ENCODE data around the gene IFFO2. TPM values are rescaled to one million over a fixed set of nuclear protein-coding genes. Genes with fewer than 3 reads are reported as not detected.

IFFO2 gene
- total and polyA plus RNA-seq, 8 donors, result 13.8 to 24.0 (median 22.2) TPM

DNA sequence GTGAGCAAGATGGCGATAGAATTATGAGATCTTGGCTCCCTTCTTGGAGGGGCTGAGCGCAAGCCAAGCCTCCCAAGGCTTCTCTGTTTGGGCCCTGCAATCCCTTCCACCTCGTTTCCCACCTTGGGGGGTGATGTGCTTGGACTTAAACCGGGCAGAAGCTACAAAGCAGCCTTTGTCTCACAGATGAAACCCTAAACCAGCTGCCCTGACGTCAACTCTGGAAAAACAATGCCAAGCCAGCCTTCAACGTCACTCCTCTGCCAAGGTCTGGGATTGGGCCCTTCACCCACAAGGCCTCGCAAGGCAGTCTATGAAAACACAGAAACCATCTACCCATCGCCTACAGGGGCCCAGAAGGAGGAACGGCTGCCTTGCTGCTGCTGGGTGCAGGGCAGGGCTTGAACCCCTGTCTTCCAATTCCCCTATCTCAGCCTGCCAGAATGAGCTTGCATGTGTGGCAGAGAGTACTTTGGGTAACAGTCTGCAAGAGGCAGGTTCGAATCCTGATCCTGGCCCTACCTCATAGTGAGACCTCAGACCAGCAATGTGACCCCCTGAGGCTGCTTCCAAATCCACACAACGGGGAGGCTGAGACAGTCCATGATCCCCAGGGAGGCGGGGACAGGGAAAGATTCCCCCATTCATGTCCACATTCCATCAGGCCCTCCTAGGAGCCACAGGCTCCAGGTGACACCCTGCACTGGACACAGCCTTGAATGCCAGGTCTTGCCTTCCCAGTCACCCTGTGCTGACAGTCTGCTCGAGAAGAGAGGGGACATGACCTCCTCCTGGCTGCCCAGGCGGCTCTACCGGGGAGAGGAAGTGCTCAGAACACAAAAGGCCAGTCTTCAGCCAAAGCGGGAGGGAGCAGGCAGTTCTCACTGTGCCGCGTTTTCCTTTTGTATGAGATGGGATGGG lies 15.0 kb downstream of the IFFO2 start:
- Histone ChIP-seq H3K27ac (peak overlapping the region in 1 of 2 donors; percentile 30), H3K36me3 (no peaks in the 10 kb centered on the region), H3K4me1 (peaks cover 28 to 60% of the 10 kb centered on the region in 2 donors), H3K4me3 (no peak overlapping the region), H3K9me3 (no peaks in the 10 kb centered on the region), H3K27me3 (no peaks in the 10 kb centered on the region)
- intact Hi-C loops (cut with DNase I), result no loop called here
- DNase-seq, result no peak
- peak; percentile 18 for ATAC-seq
- TF ChIP-seq, protein P1, sequence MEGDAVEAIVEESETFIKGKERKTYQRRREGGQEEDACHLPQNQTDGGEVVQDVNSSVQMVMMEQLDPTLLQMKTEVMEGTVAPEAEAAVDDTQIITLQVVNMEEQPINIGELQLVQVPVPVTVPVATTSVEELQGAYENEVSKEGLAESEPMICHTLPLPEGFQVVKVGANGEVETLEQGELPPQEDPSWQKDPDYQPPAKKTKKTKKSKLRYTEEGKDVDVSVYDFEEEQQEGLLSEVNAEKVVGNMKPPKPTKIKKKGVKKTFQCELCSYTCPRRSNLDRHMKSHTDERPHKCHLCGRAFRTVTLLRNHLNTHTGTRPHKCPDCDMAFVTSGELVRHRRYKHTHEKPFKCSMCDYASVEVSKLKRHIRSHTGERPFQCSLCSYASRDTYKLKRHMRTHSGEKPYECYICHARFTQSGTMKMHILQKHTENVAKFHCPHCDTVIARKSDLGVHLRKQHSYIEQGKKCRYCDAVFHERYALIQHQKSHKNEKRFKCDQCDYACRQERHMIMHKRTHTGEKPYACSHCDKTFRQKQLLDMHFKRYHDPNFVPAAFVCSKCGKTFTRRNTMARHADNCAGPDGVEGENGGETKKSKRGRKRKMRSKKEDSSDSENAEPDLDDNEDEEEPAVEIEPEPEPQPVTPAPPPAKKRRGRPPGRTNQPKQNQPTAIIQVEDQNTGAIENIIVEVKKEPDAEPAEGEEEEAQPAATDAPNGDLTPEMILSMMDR (IDR thresholded peaks at IDR 0.05), result no peak

DNA sequence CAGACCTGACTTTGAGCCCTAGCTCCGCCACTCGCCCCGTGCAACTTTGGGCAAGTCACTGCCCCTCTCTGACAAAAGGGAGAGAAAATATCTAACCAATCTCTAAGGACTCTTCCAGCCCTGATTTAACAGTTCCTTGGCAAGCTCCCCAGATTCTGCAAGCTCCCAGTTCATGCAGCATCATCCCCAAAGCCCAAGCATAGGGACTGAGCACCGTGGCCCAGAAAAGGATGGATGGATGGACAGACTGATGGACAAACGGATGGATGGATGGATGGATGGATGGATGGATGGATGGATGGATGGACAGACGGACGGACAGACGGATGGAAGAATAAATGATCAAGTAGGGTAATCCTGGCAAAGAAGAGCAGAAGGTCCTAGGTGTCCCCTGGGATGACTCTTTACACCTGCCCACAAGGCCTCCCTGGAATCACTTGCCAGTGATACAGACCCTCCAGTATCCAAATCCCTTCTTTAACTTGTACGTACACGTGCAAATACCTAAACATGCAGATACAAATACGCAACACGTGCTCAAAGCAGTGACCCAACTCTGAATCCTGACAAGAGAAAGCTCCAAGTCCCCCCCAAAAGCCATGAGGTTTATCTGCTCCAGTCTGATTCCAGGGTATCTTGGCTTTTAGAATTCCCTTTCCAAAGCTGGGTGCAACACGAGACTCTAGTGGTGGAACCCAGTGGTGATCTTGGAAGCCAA lies 16.0 kb downstream of the IFFO2 start:
- Histone ChIP-seq H3K4me1 (peaks cover 24 to 50% of the 10 kb centered on the region in 2 donors), H3K27me3 (no peaks in the 10 kb centered on the region), H3K9me3 (no peaks in the 10 kb centered on the region), H3K4me3 (no peak overlapping the region), H3K36me3 (no peaks in the 10 kb centered on the region), H3K27ac (no peak overlapping the region)
- intact Hi-C loops (cut with DNase I), result no loop called here
- no peak for ATAC-seq
- TF ChIP-seq, protein P1 (IDR thresholded peaks at IDR 0.05), result no peak
- DNase-seq, result no peak

DNA sequence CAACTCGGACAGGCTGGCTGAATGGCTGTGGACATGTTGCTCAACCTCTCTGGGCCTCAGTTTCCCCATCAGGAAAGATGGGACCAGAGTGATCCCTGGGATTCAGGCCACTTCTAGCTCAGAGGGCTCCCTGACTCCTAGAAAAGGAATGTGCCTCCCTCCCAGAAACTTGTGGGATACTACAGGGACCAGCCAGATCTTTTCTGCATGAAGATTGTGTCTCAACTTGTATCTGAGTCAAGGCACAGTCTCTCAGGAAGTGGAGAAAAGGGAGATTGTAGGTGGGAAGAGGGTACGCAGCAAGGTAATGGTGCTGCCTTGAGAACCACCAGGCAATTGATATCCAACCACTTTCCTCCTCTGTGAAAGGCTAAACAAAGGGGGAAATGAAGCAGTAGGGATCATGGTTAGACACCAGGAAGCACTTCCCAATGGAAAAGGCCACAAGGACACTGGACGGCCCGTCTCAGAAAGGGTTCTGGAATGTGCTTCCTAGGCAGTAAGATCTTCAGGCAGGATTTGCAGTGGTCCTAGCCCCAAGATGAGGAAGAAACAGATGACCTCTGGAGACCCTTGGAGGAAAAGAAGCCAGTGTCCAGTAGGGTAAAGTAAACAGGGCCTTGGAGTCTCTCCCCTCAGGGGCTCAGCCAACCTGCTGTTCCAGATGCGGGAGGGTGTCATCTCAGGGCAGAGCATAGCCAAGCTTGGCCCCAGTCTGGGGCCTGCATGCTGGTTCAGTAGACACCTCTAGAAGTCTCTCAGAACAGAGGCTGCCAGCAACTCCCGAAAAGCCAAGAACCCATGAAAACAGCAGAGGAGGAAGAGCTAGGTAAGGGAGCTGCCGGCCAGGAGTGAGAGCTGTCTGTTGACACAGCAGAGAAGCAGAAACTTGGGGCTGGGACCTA lies 16.8 kb downstream of the IFFO2 start:
- ATAC-seq (no peak), DNase-seq (no peak)
- intact Hi-C loops (cut with DNase I), result no loop called here
- no peaks in the 10 kb centered on the region for H3K27me3 ChIP-seq
- no peak overlapping the region for H3K4me3 ChIP-seq
- no peaks in the 10 kb centered on the region for H3K36me3 ChIP-seq
- no peaks in the 10 kb centered on the region for H3K9me3 ChIP-seq
- peaks cover 17 to 42% of the 10 kb centered on the region in 2 donors for H3K4me1 ChIP-seq
- no peak overlapping the region for H3K27ac ChIP-seq
- TF ChIP-seq, protein P1 (IDR thresholded peaks at IDR 0.05), result no peak

DNA sequence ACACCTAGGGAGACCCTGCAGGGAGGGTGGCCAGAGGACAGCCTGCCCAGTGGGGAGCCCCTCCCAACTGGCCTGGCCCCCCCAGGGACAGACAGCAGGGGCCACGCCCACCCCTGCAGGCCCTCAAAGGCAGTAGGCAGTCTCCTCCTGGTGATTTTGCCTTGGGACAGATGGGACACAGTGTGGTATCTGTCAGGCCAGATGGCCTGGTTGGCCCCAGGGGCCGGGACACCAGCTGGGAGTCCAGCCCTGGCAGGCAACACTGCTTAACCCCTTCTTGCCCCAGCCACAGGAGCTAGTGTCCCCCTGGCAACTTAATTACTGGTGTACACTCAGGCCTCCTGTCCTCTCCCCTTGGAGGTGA lies 17.8 kb downstream of the IFFO2 start:
- DNase-seq (no peak), ATAC-seq (no peak)
- TF ChIP-seq, protein P1 (IDR thresholded peaks at IDR 0.05), result no peak
- Histone ChIP-seq H3K4me3 (no peak overlapping the region), H3K27ac (no peak overlapping the region), H3K9me3 (no peaks in the 10 kb centered on the region), H3K4me1 (peaks cover 13 to 39% of the 10 kb centered on the region in 2 donors), H3K27me3 (no peaks in the 10 kb centered on the region), H3K36me3 (no peaks in the 10 kb centered on the region)
- intact Hi-C loops (cut with DNase I), result no loop called here
